Amniotic stem cell (primary cell): ENCODE measurements around the gene THEM4.

Experiments used
- DNase-seq: peaks from one replicate; lab custom pipeline; 2025; lab: John Stamatoyannopoulos, UW

The THEM4 gene

DNA sequence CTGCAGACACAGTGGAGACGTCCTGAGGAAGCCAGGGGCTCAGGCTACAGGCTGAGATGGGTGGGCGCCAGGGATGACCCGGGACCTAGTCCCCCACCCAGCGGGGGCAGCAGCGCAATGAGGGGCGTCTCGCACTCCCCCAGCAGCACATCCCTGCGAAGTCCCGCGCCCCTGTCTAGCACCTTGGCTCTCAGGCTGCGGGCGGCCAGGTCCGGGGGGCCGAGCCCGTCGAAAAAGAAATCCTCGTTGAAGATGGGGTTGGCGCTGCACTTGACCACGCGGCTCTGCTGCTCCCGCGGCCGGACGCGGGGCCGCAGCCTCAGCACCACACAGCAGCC lies 71.5 kb downstream of the THEM4 start:
- no peak for DNase-seq

DNA sequence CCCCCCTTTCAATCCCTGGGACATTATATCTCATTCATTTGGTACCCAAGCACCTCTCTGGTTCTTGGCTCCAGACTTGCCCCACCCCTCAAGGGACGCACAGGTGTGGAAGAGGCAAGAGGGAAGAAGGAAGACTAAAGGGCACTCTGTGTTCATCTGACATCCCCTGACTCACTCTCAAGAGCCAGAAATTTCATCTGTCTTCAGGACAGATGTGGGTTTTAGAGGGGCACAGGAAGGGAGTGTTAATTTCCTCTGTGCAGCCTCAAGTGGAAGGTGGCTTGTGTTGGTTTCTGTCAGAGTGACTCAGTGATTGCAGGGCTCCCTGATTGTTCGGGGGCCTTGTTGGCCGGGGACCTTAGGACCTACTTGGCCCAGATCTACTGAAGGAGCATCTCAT lies 72.1 kb downstream of the THEM4 start:
- DNase-seq, result no peak

- DNase-seq, result no peak
Measured at GRCh38 chr1:151835596-151835995, 73.7 kb downstream of the THEM4 start.

GRCh38 chr1:151834239-151834638 lies 75.1 kb downstream of the THEM4 start:
- DNase-seq, result no peak

DNA sequence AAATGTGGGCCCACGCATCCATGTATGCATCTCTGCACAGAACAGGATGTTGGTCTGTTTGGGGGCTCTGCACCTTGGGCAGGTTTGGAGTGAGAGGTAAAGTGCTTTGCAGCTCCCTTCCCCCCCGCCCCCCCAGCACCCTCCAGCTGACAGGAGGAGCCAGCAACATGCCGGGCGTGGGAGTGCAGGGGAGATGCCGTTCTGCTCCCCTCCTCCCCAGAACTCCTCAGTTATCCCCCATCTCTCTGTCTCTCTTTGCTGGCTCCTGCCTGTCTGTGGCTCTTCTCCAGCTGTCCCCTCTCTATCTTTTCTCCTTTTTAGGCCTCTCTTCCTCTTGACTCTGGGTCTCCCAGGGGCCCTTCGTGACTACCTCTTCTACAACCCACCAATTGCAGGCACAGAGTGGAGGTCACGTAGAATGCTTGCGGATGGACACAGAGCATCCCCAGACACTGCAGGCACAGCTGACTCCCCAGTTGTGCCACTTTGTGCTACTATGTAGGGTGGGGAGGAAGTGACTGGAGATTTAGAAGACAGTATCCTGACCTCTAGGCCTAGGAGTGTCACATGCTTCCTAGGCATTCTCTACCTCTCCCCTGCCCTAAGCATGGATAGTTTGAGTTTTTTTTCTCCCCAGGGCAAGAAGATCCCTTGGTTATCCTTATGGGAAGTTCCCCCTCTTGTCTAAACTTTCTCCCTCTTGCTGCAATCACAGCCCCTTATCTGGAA lies 76.0 kb downstream of the THEM4 start:
- DNase-seq, result no peak

DNA sequence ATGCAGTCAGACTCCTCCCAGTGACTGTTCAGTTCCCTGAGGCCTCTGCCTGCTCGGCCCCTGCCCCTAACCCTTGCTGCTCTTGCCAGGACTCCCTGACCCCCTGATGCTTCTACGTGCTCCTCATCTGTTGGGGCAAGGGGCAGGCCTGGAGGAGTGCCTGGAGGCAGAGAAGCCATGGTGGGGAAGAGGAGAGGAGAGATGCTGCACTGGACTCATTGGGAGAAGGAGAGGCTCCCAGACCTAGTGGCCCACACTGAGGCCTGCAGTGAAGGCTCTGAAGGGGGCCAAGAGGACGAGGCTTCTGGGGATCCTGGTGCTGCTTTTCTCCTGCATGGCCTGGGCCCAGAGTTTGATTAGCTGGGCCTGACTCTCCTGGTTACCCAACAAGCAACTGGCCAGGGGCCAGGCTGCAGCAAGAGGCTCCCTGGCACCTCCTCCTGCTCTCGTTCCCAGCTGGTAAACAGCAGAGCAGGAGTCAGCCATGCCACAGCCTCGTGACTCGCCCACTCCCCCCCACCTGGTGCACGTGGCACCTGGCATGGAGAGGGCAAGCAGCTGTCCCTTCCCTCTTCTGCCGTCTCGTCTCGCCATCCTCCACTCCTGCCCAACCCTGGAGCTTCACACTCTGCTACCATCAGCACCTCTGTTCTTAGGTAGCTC lies 76.9 kb downstream of the THEM4 start:
- DNase-seq, result no peak

GRCh38 chr1:151831605-151832004 lies 77.7 kb downstream of the THEM4 start, which contains the start of gene RORC:
RORC (minus strand) TSS chr1:151831802; CDS start chr1:151831764, 38 bp downstream.
- DNase-seq, result no peak

GRCh38 chr1:151831256-151831591 lies 78.1 kb downstream of the THEM4 start:
- no peak for DNase-seq

DNA sequence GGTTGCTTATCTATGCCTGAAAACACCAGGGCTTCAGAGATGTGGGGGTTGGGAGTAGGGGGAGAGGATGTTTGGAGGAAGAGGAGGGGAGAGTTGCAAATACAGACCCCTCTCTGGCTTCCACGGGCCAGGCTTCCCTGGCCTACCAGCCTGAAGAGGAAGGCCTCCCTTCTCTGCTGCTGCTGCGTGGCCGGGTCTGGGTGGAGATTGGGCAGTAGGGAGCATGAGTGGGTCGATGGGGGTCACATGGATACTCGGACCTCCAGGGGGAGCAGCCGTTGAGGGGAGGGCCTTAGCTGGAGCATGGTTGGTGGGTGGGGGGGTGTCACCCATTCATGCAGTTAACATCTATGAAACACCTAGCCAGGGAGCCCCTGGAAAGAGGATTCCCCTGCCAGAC lies 79.3 kb downstream of the THEM4 start:
- no peak for DNase-seq

- DNase-seq, result no peak
Measured at GRCh38 chr1:151829352-151830046, 79.8 kb downstream of the THEM4 start.

GRCh38 chr1:151828921-151829320 lies 80.4 kb downstream of the THEM4 start:
- no peak for DNase-seq

DNA sequence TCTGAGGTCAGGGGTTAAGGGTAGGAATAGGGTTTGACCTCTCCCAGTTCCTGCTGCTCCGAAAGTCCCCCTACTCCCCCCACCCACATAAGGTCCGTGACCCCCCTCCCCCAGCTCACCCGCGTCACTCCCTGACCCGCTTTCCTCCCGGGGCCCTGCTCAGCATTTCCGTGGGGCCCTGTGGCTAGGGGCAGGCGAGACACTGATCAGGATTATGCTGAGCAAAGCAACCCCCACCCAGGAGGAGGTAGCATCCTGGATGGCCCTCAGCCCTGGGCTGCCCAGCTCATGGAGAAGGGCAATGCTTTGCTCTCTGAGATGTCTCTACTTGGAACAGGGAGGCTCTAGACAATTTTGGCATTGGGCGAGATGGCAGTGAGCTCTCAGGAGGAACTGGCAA lies 81.5 kb downstream of the THEM4 start:
- no peak for DNase-seq

GRCh38 chr1:151825751-151826660 lies 83.3 kb downstream of the THEM4 start:
- no peak for DNase-seq

DNA sequence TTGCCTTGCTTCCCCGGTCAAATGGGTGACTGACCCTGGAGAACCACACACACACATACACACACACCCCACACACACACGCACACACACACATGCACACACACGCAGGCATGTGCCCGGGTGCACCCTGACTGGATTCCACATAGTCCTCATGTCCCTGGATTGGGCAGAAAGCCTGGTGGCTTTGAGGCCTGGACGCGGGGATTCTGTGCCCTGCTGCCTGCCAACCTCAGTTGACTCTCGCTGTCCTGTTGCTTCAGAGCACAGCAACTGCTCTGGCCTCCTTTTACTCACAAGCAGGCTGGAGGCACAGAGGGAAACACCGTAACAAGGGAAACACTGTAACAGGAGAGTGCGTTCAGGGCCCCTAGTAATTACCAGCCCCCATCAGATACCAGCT lies 84.1 kb downstream of the THEM4 start:
- DNase-seq, result no peak
